Coronary artery (tissue), 2 donors: ENCODE measurements around the gene NISCH.

Experiments
- DNase-seq: peaks from one replicate; pipeline ENCODE4 v3.0.0-alpha.2; 2017; ENCODE audit warnings: low spot score
- H3K27ac ChIP-seq, 2 donors: fragments of 200-600 bp; sonication (generic); one replicate each; pipeline ENCODE4 v1.5.1; 2016 to 2019
- H3K4me3 ChIP-seq: fragments of 200-600 bp; sonication (generic); 2 replicates; pipeline ENCODE4 v1.5.1; 2016; ENCODE audit warnings: mild to moderate bottlenecking, moderate library complexity
- TF ChIP-seq, protein P1 (sequence below): fragments of 200-600 bp; sonication (generic); IDR thresholded peaks from one replicate; pipeline ENCODE4 v1.5.1; 2019; ENCODE audit warnings: antibody characterized with exemption

Gene NISCH

DNA sequence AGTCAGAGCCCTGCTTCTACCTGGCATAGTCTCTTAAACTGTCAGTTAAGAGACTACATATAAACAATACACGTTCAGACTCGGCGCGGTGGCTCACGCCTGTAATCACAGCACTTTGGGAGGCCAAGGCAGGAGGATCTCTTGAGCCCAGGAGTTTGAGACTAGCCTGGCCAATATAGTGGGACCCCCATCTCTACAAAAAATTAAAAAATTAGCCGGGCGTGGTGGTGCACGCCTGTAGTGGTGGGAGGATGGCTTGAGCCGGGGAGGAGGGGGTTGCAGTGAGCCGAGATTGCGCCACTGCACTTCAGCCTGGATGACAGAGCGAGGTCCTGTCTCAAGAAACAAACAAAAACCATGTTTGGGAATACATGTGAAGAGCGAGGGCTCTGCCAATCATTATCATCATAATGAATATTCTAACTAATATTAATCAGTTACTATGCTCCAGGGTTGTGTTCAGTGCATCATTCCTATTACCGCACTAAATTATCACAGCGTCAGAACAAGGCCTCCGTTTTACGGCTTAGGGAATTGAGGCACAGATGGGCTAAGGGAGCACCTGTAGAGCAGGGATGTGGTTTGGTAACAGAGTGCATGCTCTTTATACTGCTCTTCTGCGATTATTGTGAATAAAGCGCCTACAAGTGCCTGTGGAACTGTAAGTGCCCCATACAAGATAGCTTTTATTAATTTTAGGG is 80.2 kb downstream of the NISCH start:
- H3K27ac ChIP-seq: peak overlapping the region; percentile 83 to 94
- TF ChIP-seq, protein P1, sequence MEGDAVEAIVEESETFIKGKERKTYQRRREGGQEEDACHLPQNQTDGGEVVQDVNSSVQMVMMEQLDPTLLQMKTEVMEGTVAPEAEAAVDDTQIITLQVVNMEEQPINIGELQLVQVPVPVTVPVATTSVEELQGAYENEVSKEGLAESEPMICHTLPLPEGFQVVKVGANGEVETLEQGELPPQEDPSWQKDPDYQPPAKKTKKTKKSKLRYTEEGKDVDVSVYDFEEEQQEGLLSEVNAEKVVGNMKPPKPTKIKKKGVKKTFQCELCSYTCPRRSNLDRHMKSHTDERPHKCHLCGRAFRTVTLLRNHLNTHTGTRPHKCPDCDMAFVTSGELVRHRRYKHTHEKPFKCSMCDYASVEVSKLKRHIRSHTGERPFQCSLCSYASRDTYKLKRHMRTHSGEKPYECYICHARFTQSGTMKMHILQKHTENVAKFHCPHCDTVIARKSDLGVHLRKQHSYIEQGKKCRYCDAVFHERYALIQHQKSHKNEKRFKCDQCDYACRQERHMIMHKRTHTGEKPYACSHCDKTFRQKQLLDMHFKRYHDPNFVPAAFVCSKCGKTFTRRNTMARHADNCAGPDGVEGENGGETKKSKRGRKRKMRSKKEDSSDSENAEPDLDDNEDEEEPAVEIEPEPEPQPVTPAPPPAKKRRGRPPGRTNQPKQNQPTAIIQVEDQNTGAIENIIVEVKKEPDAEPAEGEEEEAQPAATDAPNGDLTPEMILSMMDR: no peak
- peak overlapping the region; percentile 91 for H3K4me3 ChIP-seq
- DNase-seq: no peak

DNA sequence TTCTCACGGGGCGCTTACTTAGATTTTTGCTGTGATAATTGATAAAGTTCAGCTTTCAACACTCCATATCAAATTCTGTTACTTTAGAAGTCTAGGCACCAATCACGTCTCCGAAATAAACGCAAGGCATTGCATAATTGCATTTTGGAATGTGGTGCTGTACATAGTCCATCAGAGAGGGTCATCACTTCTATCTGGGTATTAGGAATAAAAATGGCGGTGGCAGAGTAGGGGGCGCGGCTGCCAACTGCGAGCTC is 80.6 kb downstream of the NISCH start:
- peak overlapping the region; percentile 61 to 94 for H3K27ac ChIP-seq
- TF ChIP-seq, protein P1: no peak
- peak overlapping the region; percentile 91 for H3K4me3 ChIP-seq
- DNase-seq: no peak

DNA sequence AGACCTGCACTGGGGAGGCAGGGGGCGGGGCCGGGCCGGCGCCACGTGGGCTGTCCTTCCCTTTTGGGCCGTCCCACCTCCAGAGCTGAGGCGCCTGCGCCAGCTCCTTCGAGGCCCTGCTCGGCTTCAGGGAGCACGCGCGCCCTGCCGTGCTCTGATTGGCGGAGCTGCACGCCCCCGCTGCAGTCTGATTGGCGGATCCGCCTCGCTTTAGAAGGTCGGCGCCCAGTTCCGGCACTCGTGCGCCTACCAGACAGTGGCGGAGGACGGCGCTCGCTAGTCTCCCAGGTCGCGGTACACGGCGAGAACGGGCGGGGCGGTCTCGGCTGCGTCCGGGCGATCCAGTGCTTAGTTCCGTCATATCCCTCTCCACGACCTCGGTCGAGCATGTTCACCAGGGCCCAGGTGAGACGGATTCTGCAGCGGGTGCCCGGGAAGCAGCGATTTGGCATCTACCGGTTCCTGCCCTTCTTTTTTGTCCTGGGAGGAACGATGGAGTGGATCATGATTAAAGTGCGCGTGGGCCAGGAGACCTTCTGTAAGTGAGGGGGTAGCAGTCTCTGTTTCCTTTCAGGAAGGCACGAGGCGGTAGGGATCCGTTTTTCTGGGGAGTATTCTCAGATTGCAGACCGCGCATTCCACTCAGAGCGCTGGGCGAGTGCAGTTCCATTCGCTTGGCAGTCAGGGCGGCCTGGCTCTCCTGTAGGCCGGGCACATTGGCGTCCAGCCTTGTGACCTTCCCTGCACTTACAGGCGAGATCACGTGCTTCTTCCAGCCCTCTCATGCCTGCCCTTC is 81.2 kb downstream of the NISCH start, which contains the start of gene UQCC5:
UQCC5 (plus strand) TSS at position 237 of the 796 bp plus-strand sequence; CDS start at position 388, 151 bp downstream.
- Histone ChIP-seq H3K27ac (peak within 1 kb of the TSS; percentile 75 to 94), H3K4me3 (peak within 1 kb of the TSS; percentile 91)
- TF ChIP-seq, protein P1: no peak
- peak; percentile 99 for DNase-seq

DNA sequence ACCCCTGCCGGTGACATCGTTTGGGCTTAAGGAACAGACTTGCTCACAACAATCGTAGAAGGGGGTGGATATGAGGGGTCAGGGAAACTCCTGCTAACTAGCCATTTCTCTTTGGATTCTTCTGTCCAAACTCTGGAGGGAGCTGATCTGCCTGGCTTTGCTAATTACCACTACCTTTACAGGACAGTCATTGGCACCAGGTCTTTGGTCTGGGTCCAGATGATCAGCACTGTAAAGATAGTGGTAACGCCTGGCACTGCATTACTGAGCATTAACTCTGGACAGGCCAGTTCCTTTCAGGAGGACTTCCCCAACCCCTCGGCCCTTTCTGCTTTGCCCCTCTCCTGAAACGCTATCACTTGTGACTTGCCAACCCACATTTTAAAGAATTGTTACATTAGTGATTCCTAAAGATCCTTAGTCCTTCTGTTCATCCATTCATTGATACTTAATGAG is 81.8 kb downstream of the NISCH start:
- no peak for DNase-seq

DNA sequence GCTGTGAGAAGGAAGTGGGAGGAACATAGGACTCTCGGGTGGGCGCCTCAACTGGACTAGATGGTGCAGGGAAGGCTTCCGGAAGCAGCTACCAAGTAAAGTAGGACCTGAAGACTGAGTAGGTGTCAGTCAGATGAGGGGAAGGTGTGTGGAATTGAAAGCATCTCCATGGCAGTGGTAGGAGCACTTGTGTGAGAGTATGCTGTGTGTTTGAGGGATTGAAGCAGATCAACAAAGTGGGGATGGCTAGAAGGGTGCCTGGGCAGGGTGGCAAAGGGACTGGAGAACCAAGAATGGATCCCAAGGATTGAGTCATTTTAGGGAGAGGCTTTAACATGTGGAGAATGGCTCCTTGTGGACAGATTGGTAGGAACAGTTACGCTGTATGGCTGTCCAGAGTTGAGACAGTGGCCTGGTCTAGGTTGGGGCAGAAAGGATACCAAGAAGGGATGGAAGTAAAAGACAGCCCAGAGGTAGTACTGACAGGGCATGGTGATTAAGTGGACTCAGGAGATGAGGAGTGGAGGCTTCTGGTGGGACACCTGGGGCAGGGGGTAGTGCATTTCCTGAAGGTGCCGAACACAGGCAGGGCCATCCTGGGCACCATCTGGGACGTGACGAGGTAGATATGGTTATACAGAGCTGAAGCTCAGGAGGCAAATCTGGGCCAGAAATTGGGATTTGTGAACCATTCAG is 82.5 kb downstream of the NISCH start:
- TF ChIP-seq, protein P1: no peak
- no peak for DNase-seq
- Histone ChIP-seq H3K27ac (peak overlapping the region; percentile 75 to 94), H3K4me3 (peak overlapping the region; percentile 91)

More for the DNA sequence above, 81.8 kb downstream of the NISCH start:
- TF ChIP-seq, protein P1: no peak
- H3K4me3 ChIP-seq: peak overlapping the region; percentile 91
- peak overlapping the region; percentile 75 to 94 for H3K27ac ChIP-seq

DNA sequence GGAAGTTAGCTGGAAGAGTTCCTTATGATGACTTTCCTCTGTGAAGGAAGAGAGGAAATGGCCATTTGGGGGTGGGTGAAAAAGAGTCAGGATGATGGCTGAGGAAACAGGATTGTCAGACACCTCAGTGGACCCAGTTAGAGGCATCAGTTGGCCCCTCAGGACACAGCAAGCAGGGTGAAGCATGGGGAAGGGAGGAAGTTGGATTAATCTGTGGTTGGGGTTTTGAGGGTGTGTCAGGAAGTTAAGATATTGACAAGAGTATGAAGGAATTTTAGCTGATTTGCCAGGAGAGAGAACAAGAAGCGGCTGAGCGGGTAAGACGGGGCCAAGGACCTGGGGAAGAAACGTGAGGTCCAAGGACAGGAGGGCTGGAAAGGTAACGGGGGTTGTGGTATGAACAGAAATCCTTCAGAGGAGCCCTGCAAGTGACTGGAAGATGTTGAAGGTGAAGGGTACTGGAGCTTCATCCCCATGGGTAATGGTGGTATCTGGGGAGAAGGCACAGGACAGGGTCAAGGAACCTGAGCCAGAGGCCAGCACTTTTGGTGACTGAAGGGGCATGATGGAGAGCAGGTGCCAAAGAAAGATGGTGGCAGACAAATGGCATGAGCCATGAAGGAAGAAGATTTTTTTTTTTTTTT is 83.7 kb downstream of the NISCH start:
- no peak for DNase-seq
- Histone ChIP-seq H3K4me3 (peak overlapping the region; percentile 91), H3K27ac (no peak overlapping the region)
- TF ChIP-seq, protein P1: no peak
